ENCODE data around the gene CLSTN2.

The CLSTN2 gene

GRCh38 chr3:140501061-140501769, 566.2 kb downstream of the CLSTN2 start:
- Histone ChIP-seq H3K27me3 (no peaks in the 10 kb centered on the region), H3K27ac (no peak overlapping the region), H4K20me1 (no peaks in the 10 kb centered on the region), H3K9ac (no peak overlapping the region), H3K4me1 (peaks cover 0 to 16% (median 8%) of the 10 kb centered on the region in 10 experiments; a peak in 12 of 20 replicates), H3K36me3 (no peaks in the 10 kb centered on the region), H3K4me2 (no peak overlapping the region), H3K4me3 (no peak overlapping the region), H3K9me3 (replicated peaks in 1 of 11) (no peaks in the 10 kb centered on the region)
- no peak for TF ChIP-seq Cebpa-rat (IDR thresholded peaks at IDR 0.05)

- H3K9me3 ChIP-seq (replicated peaks in 1 of 11), result no peaks in the 10 kb centered on the region
- H4K20me1 ChIP-seq, result no peaks in the 10 kb centered on the region
- no peak for TF ChIP-seq Cebpa-rat (IDR thresholded peaks at IDR 0.05)
- no peak overlapping the region for H3K9ac ChIP-seq
- H3K4me3 ChIP-seq, result no peak overlapping the region
- no peaks in the 10 kb centered on the region for H3K36me3 ChIP-seq
- H3K4me1 ChIP-seq, result peaks cover 0 to 16% (median 8%) of the 10 kb centered on the region in 10 experiments; a peak in 12 of 20 replicates
- no peaks in the 10 kb centered on the region for H3K27me3 ChIP-seq
- no peak overlapping the region for H3K27ac ChIP-seq
- H3K4me2 ChIP-seq, result peak overlapping the region in 7 of 11 experiments; percentile 5 to 48 (median 30); a peak in 10 of 22 replicates
Observed at GRCh38 chr3:140501770-140502364, 566.9 kb downstream of the CLSTN2 start.

- no peaks in the 10 kb centered on the region for H3K9me3 ChIP-seq (replicated peaks in 1 of 11)
- H3K9ac ChIP-seq, result no peak overlapping the region
- H3K36me3 ChIP-seq, result no peaks in the 10 kb centered on the region
- no peak overlapping the region for H3K27ac ChIP-seq
- H3K27me3 ChIP-seq, result no peaks in the 10 kb centered on the region
- no peak overlapping the region for H3K4me3 ChIP-seq
- no peak for TF ChIP-seq Cebpa-rat (IDR thresholded peaks at IDR 0.05)
- peaks cover 0 to 16% (median 8%) of the 10 kb centered on the region in 10 experiments; a peak in 12 of 20 replicates for H3K4me1 ChIP-seq
- H4K20me1 ChIP-seq, result no peaks in the 10 kb centered on the region
- H3K4me2 ChIP-seq, result no peak overlapping the region
Observed at GRCh38 chr3:140505213-140505612, 570.2 kb downstream of the CLSTN2 start.

GRCh38 chr3:140505876-140506275, 570.9 kb downstream of the CLSTN2 start:
- Histone ChIP-seq H3K27me3 (no peaks in the 10 kb centered on the region), H3K9me3 (replicated peaks in 1 of 11) (no peaks in the 10 kb centered on the region), H4K20me1 (no peaks in the 10 kb centered on the region), H3K36me3 (no peaks in the 10 kb centered on the region), H3K4me1 (peaks cover 0 to 16% (median 8%) of the 10 kb centered on the region in 10 experiments; a peak in 12 of 20 replicates), H3K4me3 (no peak overlapping the region), H3K9ac (no peak overlapping the region), H3K27ac (no peak overlapping the region), H3K4me2 (no peak overlapping the region)
- no peak for TF ChIP-seq Cebpa-rat (IDR thresholded peaks at IDR 0.05)

- Histone ChIP-seq H3K9me3 (replicated peaks in 1 of 11) (no peaks in the 10 kb centered on the region), H3K4me3 (no peak overlapping the region), H3K4me1 (no peaks in the 10 kb centered on the region), H3K9ac (no peak overlapping the region), H3K4me2 (no peak overlapping the region), H3K36me3 (no peaks in the 10 kb centered on the region), H3K27ac (no peak overlapping the region), H4K20me1 (no peaks in the 10 kb centered on the region), H3K27me3 (no peaks in the 10 kb centered on the region)
- TF ChIP-seq Cebpa-rat (IDR thresholded peaks at IDR 0.05), result no peak
Observed at GRCh38 chr3:140508550-140508949, 573.6 kb downstream of the CLSTN2 start.

GRCh38 chr3:140509534-140509933, 574.5 kb downstream of the CLSTN2 start:
- Histone ChIP-seq H3K4me3 (no peak overlapping the region), H3K4me1 (no peaks in the 10 kb centered on the region), H3K27ac (no peak overlapping the region), H3K9ac (no peak overlapping the region), H3K4me2 (no peak overlapping the region), H3K36me3 (no peaks in the 10 kb centered on the region), H3K27me3 (no peaks in the 10 kb centered on the region), H3K9me3 (replicated peaks in 1 of 11) (no peaks in the 10 kb centered on the region), H4K20me1 (no peaks in the 10 kb centered on the region)
- TF ChIP-seq Cebpa-rat (IDR thresholded peaks at IDR 0.05), result no peak

GRCh38 chr3:140510303-140510861, 575.4 kb downstream of the CLSTN2 start:
- Histone ChIP-seq H3K27ac (no peak overlapping the region), H3K4me3 (no peak overlapping the region)

GRCh38 chr3:140521751-140522445, 586.9 kb downstream of the CLSTN2 start:
- no peaks in the 10 kb centered on the region for H3K27me3 ChIP-seq

More at GRCh38 chr3:140510303-140510861, 575.4 kb downstream of the CLSTN2 start:
- no peak overlapping the region for H3K4me2 ChIP-seq
- no peaks in the 10 kb centered on the region for H3K36me3 ChIP-seq
- TF ChIP-seq Cebpa-rat (IDR thresholded peaks at IDR 0.05), result no peak
- no peak overlapping the region for H3K9ac ChIP-seq
- no peaks in the 10 kb centered on the region for H3K27me3 ChIP-seq
- no peaks in the 10 kb centered on the region for H3K9me3 ChIP-seq (replicated peaks in 1 of 11)
- no peaks in the 10 kb centered on the region for H3K4me1 ChIP-seq
- H4K20me1 ChIP-seq, result no peaks in the 10 kb centered on the region

GRCh38 chr3:140522653-140523380, 587.8 kb downstream of the CLSTN2 start:
- Histone ChIP-seq H3K4me2 (no peak overlapping the region), H3K27me3 (no peaks in the 10 kb centered on the region), H3K36me3 (no peaks in the 10 kb centered on the region), H3K4me3 (no peak overlapping the region), H3K9me3 (replicated peaks in 1 of 11) (peaks cover 6 to 34% (median 14%) of the 10 kb centered on the region in 11 experiments; a peak in 17 of 22 replicates), H3K27ac (no peak overlapping the region), H4K20me1 (no peaks in the 10 kb centered on the region), H3K9ac (no peak overlapping the region), H3K4me1 (no peaks in the 10 kb centered on the region)
- no peak for TF ChIP-seq Cebpa-rat (IDR thresholded peaks at IDR 0.05)

More at GRCh38 chr3:140521751-140522445, 586.9 kb downstream of the CLSTN2 start:
- Histone ChIP-seq H3K9me3 (replicated peaks in 1 of 11) (peaks cover 11 to 44% (median 17%) of the 10 kb centered on the region in 11 experiments; a peak in 18 of 22 replicates), H3K9ac (no peak overlapping the region), H4K20me1 (no peaks in the 10 kb centered on the region), H3K4me2 (no peak overlapping the region), H3K27ac (no peak overlapping the region), H3K4me1 (no peaks in the 10 kb centered on the region), H3K4me3 (no peak overlapping the region), H3K36me3 (no peaks in the 10 kb centered on the region)
- no peak for TF ChIP-seq Cebpa-rat (IDR thresholded peaks at IDR 0.05)
